ENCODE measurements around the gene HIP1R.
A peak's percentile ranks its signal among the peaks of the same experiment; 100 is the strongest.

Gene HIP1R

GRCh38 chr12:122861587-122861970 is 26.3 kb downstream of the HIP1R start:
- in situ Hi-C loops (cut with HindIII; ENCODE audit: low pct_ligation_motif_present, low sequenced_read_pairs): no loop called here
- TF ChIP-seq, protein P1, sequence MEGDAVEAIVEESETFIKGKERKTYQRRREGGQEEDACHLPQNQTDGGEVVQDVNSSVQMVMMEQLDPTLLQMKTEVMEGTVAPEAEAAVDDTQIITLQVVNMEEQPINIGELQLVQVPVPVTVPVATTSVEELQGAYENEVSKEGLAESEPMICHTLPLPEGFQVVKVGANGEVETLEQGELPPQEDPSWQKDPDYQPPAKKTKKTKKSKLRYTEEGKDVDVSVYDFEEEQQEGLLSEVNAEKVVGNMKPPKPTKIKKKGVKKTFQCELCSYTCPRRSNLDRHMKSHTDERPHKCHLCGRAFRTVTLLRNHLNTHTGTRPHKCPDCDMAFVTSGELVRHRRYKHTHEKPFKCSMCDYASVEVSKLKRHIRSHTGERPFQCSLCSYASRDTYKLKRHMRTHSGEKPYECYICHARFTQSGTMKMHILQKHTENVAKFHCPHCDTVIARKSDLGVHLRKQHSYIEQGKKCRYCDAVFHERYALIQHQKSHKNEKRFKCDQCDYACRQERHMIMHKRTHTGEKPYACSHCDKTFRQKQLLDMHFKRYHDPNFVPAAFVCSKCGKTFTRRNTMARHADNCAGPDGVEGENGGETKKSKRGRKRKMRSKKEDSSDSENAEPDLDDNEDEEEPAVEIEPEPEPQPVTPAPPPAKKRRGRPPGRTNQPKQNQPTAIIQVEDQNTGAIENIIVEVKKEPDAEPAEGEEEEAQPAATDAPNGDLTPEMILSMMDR (IDR thresholded peaks at IDR 0.05; ENCODE audit: low read depth, low read length, missing control alignments): no peak
- Histone ChIP-seq H3K27ac (no peak overlapping the region), H3K4me3 (ENCODE audit: low read depth, low read length) (no peak overlapping the region), H3K36me3 (replicated peaks) (peaks cover 18% of the 10 kb centered on the region), H3K27me3 (replicated peaks) (no peaks in the 10 kb centered on the region)
- DNase-seq: no peak

DNA sequence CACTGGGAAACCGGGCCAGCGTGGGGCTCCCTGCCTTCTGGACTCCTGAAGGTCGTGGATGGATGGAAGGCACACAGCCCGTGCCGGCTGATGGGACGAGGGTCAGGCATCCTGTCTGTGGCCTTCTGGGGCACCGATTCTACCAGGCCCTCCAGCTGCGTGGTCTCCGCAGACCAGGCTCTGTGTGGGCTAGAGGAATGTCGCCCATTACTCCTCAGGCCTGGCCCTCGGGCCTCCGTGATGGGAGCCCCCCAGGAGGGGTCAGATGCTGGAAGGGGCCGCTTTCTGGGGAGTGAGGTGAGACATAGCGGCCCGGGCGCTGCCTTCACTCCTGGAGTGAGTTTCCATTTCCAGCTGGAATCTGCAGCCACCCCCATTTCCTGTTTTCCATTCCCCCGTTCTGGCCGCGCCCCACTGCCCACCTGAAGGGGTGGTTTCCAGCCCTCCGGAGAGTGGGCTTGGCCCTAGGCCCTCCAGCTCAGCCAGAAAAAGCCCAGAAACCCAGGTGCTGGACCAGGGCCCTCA is 26.9 kb downstream of the HIP1R start:
- in situ Hi-C loops (cut with HindIII; ENCODE audit: low pct_ligation_motif_present, low sequenced_read_pairs): no loop called here
- Histone ChIP-seq H3K27ac (no peak overlapping the region), H3K27me3 (replicated peaks) (no peaks in the 10 kb centered on the region), H3K36me3 (replicated peaks) (peaks cover 23% of the 10 kb centered on the region), H3K4me3 (ENCODE audit: low read depth, low read length) (no peak overlapping the region)
- TF ChIP-seq, protein P1 (IDR thresholded peaks at IDR 0.05; ENCODE audit: low read depth, low read length, missing control alignments): no peak
- no peak for DNase-seq

GRCh38 chr12:122862872-122863701 is 27.8 kb downstream of the HIP1R start:
- peaks cover 31% of the 10 kb centered on the region for H3K36me3 ChIP-seq (replicated peaks)
- H3K4me3 ChIP-seq (ENCODE audit: low read depth, low read length): no peak overlapping the region
- in situ Hi-C loops (cut with HindIII; ENCODE audit: low pct_ligation_motif_present, low sequenced_read_pairs): no loop called here
- H3K27ac ChIP-seq: no peak overlapping the region
- H3K27me3 ChIP-seq (replicated peaks): no peaks in the 10 kb centered on the region
- TF ChIP-seq, protein P1 (IDR thresholded peaks at IDR 0.05; ENCODE audit: low read depth, low read length, missing control alignments): no peak
- DNase-seq: no peak

- no peak overlapping the region for H3K27ac ChIP-seq
- no peaks in the 10 kb centered on the region for H3K27me3 ChIP-seq (replicated peaks)
- in situ Hi-C loops (cut with HindIII; ENCODE audit: low pct_ligation_motif_present, low sequenced_read_pairs): no loop called here
- peaks cover 48% of the 10 kb centered on the region for H3K36me3 ChIP-seq (replicated peaks)
- H3K4me3 ChIP-seq (ENCODE audit: low read depth, low read length): no peak overlapping the region
- DNase-seq: no peak
- TF ChIP-seq, protein P1 (IDR thresholded peaks at IDR 0.05; ENCODE audit: low read depth, low read length, missing control alignments): no peak
These were observed 29.6 kb downstream of the HIP1R start for GRCh38 chr12:122864894-122865253.

DNA sequence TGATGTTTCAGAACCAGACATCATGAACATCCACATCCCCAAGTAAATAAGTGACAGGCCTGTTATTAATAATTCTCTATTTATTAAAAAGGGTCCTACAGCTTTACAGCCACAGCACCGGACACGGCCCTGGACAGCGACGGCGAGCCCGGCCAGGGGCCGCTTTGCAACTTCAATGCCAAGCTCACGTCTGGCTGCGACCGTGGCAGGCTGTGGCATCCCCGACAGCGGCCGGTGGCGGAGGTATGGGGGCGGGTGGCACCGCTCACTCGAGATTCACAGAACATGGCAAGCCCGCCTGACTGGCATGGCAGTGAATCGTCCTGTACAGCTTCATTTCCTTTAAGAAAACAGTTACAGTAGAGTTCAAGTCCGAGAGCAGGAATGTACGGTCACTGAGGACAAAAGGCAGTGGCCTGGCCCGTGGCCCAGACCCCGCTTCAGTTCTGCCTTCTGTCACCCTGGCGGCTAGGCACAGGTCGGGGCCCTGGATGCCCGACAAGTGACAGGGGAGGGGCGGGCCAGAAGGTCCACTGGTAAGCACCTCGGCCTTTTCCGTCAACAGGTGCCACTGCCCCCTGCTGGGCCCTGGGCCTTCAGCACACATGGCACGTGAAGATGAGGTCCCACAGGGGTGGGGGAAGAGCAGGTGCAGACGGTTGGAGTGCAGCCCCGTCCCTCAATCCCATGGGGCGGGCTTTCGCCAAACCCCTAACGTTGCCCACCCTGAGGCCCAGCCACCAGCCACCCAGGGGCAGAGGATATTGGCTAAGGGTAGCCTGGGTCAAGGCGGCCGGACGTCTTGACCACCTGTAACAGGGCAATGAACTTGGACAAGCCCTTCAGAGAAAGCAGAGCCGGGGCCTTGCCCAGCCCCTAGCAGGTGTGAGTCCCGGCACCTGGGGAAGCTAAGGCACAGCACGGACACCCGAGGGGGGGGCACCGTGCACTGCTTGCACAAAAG is 30.3 kb downstream of the HIP1R start:
- peaks cover 53% of the 10 kb centered on the region for H3K36me3 ChIP-seq (replicated peaks)
- H3K4me3 ChIP-seq (ENCODE audit: low read depth, low read length): no peak overlapping the region
- in situ Hi-C loops (cut with HindIII; ENCODE audit: low pct_ligation_motif_present, low sequenced_read_pairs): no loop called here
- no peak overlapping the region for H3K27ac ChIP-seq
- no peak for DNase-seq
- TF ChIP-seq, protein P1 (IDR thresholded peaks at IDR 0.05; ENCODE audit: low read depth, low read length, missing control alignments): peak; percentile 66
- no peaks in the 10 kb centered on the region for H3K27me3 ChIP-seq (replicated peaks)

All from brain microvascular endothelial cell (primary cell).